Activated CD8-positive, alpha-beta memory T cell treated with anti-CD3 and anti-CD28 coated beads, Interleukin-2, amount 50 U/mL, for 24 hours (primary cell): ENCODE measurements around the gene NFIB.

Experiments used
- DNase-seq: peaks from one replicate; pipeline ENCODE4 v3.0.0-alpha.2; 2020; ENCODE audit errors: extremely low read depth

NFIB gene

DNA sequence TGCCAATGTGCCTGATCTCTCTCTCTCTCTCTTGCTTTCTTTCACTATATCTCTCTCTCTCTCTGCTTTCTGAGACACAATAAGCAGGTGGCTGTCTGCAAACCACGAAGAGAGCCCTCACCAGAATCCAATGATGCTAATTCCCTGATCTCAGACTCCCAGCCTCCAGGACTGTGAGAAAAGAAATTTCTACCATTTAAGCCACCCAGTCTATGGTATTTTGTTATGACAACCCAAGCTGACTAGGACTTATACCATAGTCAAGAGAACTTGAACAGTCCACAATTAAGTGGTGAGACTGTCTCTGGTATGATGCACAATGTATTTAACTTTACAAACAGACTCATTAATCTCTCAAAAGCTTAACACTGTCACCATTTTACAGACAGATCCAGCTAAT, 67.0 kb downstream of the NFIB start:
- no peak for DNase-seq

DNA sequence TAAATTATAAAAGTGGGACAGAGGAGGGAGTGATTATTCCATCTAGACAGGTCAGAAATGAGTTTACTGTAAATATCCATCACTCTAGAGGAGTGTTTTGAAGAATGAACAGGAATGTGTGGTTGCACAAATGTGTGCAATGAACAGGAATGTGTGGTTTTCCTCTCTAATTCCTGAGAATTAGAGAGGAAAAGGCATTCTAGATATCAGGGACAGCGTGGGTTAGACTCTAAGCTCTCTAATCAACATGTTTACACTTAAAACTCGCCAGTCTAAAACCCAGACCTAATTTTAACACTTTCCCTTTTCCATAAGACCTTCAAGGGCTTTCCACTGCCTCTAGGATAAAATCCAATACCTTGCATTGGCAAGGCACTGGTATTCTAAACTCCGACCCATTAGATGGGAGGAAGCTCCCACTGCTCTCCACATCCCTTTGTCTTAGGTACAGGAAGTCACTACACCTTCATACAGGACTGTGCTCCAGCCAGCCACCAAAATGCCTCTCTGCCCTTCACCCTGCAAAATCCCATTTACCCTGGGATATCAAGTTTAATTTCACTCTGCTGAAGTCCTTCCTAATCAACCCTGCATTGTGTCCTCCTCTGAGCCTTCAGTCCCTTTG, 67.9 kb downstream of the NFIB start:
- no peak for DNase-seq

DNA sequence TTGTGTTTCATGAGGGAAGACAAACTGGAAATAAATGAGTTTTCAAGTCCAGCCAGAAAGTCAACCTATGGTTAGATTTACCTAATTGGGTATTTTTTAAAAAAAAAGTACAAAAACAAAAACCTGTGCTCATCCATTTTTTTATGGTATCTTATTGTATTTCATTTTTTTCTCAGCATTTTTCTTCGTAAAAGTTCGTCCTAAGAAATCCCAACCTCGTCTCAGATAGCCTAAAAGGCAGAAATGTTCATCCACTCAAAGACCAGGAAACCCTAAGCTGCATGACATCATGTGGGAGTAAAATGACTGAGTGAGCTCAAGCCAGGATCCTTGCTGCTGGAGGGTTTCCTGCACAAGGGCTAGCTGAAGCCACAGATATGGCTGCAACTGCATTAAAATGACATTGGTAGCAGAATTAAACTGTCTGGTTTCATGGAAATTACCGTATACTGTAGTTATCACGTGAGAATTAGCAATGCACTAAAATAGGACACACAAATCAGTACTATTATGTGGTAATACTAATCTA, 70.4 kb downstream of the NFIB start:
- DNase-seq = no peak

DNA sequence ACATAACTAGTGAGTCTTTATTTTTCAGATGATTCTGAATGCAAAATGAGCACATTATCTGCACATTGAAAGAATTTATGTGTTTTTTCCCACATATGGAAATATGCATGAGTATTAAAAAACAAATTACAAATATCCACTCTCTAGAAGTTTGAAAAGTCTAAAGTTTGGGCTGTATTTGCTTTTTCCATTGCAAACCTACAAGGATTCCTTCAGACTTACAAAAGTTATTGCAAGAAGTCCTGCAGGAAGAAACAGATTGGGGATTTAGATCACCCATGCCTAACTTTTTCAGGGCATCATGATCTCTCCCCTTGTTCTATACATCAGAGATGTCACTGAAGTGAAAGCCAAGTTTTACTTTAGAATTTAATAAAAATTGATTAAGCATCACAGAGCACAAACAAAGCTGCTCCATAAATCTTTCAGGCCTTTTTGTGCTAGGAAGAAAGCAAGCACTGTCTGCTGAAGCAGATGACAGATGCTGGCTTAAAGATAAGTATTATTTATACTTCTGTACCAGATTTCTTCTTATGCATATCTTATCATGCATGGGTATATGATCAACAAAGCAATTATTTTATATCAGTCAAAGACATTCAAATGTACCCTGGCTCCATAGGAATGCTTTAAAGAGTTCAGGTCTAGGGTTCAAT, 71.7 kb downstream of the NFIB start:
- no peak for DNase-seq

- DNase-seq = no peak
Measured at GRCh38 chr9:14240537-14240936, 73.4 kb downstream of the NFIB start.

GRCh38 chr9:14238518-14238917, 75.4 kb downstream of the NFIB start:
- DNase-seq = no peak

GRCh38 chr9:14238079-14238478, 75.9 kb downstream of the NFIB start:
- no peak for DNase-seq

DNA sequence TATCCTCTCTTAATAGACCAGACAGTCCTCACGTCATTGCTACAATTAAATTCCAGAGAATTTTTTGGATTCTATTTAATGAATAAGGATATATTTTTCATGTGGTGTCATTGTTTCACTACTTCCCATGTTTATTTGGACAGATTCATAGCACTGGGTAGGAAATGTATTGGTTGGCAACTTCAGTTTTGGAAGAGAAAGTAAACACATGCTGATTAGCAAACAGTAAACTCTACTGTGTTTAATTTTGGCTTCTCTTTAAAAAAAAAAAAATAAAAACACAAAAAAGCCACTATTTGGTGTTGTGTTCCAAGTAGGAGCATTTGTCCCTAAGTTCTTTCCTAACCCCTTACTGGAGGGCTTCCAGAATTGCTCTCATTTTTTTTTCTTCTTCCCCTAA, 77.3 kb downstream of the NFIB start:
- no peak for DNase-seq

- no peak for DNase-seq
Measured at GRCh38 chr9:14232111-14232510, 81.8 kb downstream of the NFIB start.

DNA sequence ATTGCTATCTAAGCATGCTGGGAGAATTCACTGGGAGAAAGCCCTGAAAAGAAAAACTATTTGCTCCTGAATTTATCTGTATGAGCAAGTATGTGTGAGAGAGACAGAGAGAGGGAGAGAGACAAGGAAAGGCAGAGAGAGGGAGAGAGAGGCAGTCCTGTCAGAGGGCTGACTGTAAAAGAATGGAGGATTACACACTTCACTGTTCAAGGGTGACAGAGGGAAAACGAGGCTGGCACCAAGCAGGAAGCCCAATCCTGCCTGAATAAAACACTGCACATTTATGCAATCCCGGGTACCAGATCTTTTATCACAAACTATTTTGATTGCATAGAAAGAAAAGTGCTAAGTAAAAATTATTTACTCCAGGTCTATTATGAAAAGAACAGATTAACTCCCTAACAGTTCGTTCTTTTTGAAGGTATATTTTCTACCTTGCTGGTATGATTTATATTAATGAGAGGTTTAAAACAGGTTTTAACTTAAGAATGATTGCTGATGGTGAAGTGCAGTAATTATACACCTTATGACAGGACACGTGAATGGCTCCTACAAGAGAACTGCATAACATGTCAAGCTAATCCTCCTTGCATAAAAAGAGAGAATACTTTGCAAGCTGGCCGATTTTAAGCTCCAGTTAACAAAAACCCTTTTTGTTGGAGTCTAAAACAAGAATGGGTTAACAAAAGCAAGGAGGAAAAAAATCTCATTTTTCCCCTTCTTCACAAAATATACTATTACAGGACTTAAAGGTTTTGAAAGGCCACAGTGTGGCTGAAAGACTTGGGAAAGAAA, 82.5 kb downstream of the NFIB start:
- DNase-seq = no peak

DNA sequence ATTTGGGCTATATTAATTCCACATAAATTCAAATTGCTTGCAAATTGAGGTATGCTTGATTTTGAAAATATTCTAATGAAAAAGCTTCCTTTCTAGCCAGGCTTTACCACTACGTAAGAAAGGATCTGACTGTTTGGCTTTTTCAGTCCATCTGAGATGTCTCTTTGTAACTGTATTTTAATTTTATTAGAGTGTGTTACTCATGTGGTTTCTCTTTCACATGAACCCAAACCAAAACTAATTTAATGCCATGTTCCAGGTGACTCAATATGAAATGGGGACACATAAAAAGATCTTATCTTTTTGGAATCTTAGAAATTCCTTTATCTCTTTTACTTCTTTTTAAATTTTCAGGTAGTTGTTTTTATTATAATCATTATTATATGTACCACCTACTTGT, 85.3 kb downstream of the NFIB start:
- DNase-seq = no peak

DNA sequence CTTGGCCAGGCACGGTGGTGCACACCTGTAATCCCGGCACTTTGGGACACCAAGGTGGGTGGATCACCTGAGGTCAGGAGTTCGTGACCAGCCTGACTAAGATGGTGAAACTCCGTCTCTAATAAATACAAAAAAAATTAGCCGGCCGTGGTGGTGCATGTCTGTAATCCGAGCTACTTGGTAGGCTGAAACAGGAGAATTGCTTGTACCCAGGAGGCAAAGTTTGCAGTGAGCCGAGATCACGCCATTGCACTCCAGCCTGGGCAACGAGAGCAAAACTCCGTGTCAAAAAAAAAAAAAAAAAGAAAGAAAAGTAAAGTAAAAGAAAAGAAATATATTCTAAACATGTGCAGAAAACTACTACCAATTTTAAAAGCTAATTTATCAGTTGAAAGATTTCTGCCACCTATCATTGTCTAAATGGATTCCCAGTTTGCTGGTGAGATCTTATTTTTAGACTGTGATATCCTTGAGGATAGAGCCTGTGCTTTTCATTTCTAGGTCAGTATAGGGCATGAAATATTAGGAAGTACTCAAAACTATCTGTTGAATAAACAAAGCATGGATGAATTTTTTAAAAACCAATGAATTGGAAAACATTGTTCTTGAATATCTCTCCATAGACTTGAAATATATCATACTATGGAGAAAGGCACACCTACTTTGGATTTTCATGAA, 86.9 kb downstream of the NFIB start:
- DNase-seq = no peak

DNA sequence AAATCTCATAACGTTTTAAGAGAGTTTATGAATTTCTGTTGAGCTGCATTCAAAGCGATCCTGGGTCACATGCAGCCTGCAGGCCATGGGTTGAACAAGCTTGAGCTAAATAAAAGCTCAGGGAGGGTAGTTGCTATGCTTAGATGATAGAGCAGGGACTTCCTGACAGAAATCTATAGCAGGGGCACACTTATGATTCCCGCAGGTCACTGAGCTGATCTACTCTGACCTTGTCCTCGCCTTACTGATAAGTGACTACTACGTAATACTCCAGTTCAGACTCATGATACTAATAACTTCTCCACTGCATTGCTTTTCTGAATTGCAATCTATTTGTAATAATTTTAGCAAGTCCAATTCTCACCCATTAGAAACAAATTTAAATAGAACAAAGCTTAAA, 90.9 kb downstream of the NFIB start:
- no peak for DNase-seq

- DNase-seq = no peak
Measured at GRCh38 chr9:14222149-14222835, 91.6 kb downstream of the NFIB start.

DNA sequence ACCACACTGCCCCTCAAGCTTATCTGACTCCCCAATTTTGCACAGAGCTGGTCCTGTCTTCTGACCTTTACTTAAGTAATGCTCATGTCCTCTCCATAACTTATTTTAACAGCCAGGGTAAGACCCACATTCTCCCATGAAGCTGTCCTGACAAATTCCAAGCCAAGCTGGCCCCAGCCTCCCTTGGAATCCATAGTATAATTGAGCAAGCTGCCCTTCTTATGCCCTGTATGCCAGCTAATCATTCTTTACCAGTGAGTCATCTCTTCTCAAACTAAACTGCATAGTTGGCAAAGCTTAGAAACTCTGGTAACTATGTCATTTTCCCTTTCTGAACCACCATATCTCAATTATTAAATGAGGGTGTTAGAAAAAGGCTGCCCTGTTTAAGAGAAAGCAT, 92.4 kb downstream of the NFIB start:
- no peak for DNase-seq

- DNase-seq = no peak
Measured at GRCh38 chr9:14221119-14221518, 92.8 kb downstream of the NFIB start.

DNA sequence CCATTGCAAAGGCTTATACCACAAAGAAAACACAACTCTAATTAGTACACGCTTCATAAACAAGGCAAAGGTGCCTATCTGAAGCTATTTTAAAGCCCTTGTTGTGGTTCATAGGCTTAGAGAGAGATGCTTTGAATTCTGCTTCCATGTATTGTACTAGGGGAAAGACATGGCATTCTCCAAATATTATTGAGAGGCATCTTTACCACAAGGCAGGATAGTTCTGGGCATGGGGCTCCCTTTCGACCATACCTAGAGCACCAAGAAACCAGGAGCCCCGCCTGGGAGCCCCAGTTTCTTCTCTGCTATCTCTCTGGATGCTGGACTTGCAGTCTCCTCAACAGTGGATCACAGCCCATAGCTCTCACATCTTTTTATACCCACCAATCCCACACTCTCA, 93.7 kb downstream of the NFIB start:
- no peak for DNase-seq

DNA sequence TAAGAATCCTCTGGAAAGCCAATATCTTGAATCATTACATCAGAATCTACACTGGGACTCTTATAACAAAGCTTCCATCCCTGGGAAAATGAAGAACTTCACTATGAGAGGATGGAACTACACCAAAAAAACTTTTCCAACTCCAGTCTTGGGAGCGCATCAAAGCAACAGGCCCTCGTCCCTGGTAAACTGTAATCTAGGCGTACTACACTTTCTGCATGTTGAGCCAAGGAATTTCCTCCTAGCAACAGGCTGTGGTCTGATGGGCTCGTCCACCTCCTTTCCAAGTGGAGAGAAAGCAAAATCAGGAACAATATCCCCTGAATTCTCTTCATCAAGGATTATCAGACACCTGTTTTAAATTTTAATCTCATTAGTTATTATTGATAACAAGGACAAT, 94.1 kb downstream of the NFIB start:
- DNase-seq = no peak

- no peak for DNase-seq
Measured at GRCh38 chr9:14218253-14218652, 95.7 kb downstream of the NFIB start.

GRCh38 chr9:14216612-14217194, 97.2 kb downstream of the NFIB start:
- DNase-seq = no peak

GRCh38 chr9:14215614-14216013, 98.3 kb downstream of the NFIB start:
- no peak for DNase-seq
